NCI-H2029 treated with DMSO at 0.1 percent for 48 hours (cell line): ENCODE measurements around the gene DAW1.
A peak's percentile ranks its signal among the peaks of the same experiment; 100 is the strongest.
"Not testable (repeated sequence)": the region's sequence is repeated elsewhere in the genome, so short reads cannot be mapped to it uniquely, and the experiment has no call there.

Experiments used
- DNase-seq: peaks from one replicate; lab custom pipeline; 2025; lab: John Stamatoyannopoulos, UW

DAW1 gene, protein sequence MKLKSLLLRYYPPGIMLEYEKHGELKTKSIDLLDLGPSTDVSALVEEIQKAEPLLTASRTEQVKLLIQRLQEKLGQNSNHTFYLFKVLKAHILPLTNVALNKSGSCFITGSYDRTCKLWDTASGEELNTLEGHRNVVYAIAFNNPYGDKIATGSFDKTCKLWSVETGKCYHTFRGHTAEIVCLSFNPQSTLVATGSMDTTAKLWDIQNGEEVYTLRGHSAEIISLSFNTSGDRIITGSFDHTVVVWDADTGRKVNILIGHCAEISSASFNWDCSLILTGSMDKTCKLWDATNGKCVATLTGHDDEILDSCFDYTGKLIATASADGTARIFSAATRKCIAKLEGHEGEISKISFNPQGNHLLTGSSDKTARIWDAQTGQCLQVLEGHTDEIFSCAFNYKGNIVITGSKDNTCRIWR

DNA sequence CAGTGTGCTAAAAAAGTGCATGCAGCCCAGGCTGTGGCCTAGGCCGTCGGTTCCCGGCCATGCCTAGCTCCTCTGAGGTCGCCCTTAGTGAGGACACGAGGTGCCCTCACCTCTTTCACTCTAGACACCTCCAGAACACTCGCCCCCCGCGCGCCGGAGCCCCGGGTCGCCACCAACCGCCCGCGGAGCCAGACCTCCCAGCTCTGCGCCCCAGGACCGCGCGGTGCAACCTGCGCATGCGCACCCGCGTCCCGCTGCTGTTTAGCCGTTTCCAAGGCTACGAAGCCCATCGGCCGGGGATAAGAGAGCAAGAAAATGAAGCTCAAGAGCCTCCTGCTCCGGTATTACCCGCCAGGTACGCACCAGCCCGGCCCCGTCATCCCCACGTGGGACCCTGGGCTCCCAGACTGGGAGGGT, at the start of gene DAW1:
TSS of gene DAW1 (plus strand) at position 257 of the 417 bp plus-strand sequence. CDS start at position 316, 59 bp downstream.
- DNase-seq = peak; percentile 33

DNA sequence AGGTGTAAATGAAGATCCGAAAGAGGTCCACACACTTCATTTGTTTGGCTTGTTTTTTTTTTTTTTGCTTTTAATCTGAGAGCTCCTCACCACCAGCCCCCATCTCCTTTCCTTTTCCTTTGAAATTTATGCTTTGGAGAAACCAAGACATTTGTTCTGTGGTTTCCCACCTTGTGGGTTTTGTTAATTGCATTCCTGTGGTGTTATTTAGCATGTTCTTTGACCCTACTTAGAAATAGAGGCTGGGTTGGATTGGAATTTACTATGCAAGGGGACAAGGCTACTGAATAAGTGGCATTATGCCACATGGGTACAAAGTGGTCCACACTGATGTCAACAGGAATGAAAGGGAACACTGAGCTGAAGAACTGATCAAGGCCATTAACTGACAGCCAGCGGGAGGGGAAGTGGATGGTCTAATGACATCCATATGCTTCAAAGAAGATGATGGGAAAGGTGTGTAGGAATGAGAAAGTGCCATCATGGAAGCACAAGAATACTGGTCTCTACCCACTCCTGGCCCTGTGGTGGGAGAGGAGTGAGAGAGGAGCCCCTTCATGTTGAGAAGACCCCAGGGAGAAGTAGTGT, 48.9 kb upstream of the DAW1 start:
- no peak for DNase-seq

DNA sequence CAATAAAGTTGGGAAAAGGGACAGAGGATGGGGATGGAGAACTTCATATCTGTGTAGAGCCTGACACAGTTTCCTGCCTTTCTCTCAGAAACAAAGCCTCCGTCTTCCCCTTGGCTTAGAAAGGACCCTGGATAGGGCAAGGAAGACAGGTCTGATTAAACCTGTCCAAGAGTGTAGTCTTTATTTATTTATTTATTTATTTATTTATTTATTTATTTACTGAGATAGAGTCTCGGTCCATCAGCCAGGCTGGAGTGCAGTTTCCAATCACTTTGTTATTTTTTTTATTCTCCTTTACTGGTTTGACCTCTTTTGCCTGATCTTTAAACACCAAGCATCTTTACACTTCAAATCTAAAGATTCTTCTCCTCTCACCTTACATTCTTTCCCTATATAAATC, 47.5 kb upstream of the DAW1 start:
- no peak for DNase-seq

GRCh38 chr2:227824711-227825110, 46.7 kb upstream of the DAW1 start:
- no peak for DNase-seq

DNA sequence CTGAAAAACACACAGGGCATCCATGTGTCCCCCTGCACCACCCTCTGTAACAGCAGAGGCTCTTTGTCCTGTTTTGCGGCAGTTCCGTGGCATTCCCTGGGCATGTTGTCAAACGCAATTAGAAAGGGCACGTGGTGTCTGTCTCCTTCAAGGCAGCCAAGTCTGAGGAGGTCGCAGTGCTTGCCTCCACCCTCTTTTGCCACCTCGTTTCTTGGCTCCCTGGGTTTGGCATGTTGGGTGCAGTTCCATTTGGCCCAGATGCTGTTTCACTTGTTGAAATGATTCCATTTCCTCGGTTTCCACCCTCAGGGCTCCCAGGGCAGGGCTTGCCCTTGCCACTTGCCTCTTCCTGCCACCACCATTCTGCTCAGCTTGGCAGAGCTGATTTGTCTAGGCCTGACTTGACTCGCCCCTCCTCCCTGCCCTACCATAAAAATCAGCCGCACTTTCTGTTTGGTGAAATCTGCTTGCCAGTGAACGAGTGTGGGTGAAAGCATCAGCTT, 45.4 kb upstream of the DAW1 start:
- no peak for DNase-seq

DNA sequence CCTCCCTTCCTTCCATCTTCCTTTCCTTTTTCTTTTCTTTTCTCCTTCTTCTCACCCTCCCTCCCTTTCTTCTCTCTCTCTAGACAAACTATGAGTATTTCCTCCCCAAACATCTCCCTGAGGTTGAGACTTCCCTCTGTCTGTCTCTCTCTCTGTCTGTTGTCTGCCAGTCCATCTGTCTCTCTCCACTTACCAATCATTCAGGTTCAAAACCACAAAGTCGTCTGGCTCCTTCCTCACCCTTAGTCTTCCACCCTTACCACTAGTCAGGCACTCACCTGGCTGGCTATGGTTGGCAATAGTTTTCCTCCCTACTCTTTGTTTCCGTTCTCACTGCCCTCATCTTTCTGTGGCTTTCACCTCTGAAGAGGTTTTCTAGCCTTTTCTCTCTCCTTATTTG, 44.9 kb upstream of the DAW1 start:
- DNase-seq = no peak

DNA sequence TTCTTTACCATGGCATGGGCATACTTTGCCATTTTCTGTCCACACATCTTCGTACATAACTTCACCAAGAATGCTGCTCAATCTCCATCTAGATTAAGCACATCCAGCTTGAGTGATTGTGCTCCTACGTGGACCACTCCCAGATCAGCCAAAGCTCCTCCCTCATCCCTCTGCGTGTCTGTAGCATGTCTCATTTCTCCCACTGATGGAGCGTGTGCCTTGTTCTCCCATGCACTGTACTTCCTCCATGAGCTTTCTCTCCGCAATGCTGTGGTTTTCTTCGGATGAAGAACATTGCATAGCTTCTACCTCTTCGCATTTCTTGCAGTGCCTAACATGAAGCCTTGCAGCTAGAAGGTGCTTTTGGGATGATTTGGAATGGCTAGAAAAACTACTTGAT, 44.3 kb upstream of the DAW1 start:
- no peak for DNase-seq

GRCh38 chr2:227828477-227828912, 42.9 kb upstream of the DAW1 start:
- no peak for DNase-seq

DNA sequence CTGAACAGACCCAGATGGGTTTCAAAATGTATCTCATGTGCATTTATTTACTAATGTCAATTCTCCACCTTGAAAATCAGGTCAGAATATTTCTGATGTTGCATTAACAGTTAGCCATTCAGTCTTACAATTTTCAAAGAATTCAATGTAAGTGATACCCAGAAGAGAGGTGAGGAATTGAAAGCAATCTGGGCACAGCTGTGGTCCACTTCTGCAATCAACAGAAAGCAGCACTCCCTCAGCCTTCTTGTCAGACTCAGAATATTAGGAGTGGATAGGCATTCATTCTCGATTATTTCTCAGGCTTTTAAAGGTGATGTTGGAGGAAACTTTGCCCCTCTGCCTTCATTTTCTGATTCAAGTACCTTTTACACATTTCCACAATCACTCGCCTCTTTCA, 42.1 kb upstream of the DAW1 start:
- DNase-seq = no peak

DNA sequence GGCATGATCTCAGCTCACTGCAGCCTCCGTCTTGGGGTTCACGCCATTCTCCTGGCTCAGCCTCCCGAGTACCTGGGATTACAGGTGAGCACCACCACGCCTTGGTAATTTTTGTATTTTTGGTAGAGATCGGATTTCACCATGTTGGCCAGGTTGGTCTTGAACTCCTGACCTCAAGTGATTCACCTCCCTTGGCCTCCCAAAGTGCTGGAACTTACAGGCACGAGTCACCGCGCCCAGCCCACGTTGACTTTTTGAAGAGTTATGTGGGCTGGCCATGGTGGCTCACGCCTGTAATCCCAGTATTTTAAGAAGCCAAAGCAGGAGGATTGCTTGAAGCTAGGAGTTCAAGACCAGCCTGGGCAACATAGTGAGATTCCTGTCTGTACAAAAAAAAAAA, 37.0 kb upstream of the DAW1 start:
- DNase-seq = no peak

DNA sequence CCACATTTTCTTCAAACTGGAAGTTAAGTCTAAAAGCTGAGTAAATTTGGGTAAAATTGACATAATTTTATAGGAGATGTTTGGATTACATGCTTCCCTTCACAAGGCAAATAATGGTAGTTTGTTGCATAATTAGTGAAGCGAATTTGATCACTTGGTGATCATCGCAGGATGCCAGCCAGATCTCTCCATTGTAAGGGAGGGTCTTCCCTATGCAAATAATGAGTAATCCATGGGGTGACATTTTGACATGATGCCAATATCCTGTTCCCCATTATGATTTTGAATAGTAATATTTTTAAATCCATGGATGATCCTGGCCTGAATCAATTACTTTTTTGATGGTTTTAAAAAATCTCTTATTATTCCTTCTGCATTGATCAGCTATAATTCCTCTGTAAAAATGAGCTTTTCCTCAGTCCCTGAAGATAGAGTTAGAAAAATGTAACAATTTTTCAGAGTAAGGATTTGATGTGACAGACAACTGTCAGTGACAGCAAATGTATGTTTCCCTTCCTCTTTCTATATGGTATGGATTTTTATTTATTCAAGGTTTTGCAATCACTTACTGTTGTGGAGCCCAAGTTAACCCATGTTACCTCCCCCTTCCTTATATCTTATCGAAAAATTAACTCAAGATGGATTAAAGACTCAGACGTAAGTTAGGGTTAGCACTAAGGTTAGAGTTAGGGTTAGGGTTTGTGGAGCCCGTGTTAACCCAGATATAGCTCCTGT, 36.3 kb upstream of the DAW1 start:
- no peak for DNase-seq

DNA sequence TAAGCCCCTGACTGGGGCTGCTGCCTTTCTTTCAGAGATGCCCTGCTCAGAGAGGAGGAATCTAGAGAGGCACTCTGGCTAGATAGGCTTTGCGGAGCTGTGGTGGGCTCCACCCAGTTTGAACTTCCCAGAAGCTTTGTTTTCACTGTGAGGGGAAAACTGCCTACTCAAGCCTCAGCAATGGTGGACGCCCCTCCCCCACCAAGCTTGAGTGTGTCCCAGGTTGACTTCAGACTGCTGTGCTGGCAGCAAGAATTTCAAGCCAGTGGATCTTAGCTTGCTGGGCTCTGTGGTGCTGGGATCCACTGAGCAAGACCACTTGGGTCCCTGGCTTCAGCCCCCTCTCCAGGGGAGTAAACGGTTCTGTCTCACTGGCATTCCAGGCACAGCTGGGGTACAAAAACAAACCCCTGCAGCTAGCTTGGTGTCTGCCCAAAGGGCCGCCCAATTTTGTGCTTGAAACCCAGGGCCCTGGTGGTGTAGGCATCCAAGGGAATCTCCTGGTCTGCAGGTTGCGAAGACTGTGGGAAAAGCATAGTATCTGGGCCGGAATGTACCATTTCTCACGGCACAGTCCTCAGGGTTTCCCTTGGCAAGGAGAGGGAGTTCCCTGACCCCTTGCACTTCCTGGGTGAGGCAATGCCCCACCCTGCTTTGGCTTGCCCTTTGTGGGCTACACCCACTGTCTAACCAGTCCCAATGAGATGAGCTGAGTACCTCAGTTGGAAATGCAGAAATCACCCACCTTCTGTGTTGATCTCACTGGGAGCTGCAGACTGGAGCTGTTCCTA, 31.9 kb upstream of the DAW1 start:
- DNase-seq = not testable (repeated sequence)

DNA sequence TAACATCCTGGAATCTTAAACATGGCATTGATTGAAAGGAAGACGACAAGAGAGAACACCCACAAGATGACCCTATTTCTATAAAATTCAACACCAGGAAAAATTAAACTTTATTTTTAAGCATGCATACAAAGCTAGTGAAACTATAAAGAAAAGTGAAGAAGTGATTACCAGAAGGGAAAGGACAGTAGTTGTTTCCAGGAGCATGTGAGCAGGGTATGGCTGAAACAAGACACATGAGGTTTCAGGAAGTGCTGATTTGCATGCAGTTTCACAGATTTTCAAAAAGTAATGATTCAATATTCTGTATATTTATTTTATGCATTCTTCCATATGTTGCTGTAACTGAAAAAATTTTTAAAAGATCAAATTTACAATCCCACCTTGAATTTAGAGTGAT, 24.6 kb upstream of the DAW1 start:
- no peak for DNase-seq

DNA sequence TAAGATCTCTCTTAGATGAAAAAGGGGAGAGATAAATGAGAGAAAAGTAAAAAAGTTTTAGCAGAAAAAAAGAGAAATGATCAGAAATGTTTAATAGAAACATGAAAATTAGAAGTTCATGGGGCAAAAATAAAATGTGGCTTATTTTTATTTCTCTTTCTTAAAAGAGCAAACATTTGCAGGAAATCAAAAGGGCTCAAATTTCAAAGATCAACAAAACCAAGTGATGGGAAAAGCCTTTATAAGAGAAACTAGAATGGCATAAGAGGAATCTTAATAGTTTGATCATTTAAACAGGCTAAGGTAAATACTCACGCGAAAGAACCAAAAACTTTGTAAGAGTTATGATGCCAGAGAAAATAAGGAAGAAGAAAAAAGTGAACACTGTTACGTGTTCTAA, 23.3 kb upstream of the DAW1 start:
- DNase-seq = no peak

DNA sequence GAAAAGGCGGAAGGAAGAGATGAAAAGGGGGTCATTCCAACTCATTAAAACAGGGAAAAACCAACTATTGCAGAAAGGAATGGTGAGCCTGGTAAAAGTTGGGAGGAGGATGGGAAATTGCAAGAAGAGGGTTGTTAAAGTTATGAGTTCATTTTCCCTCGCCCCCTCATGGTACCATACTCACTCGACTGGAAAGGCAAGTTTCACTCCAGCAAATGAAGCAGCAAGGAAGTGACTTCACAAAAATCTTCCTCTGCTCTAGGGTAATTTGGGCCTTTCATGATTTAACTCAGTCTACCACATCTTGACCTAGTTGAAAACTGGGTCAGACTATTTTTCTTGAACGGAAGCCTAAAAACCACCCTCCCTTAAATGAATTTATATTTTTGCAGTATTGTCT, 22.8 kb upstream of the DAW1 start:
- DNase-seq = no peak

- DNase-seq = no peak
These were observed 21.5 kb upstream of the DAW1 start for GRCh38 chr2:227849906-227850305.

DNA sequence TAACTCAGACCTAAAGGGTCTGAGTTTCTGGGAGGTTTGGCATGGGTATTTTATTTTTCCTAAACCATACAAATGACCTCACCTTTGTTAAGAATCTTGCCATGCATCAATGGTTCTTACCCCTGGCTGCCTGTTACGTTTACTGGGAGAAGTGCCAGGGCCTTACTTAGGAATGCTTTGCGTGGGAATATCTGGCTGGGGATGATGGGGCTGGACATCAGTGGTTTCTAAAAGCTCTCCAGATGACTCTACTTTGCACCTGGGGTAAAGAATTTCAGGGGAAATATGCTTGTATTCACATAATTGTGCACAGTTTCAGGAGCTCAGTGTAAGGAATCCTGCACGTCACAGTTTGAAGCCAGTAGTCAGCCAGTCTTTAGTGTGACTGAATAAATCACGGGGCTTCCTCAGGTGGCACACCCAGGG, 18.2 kb upstream of the DAW1 start:
- DNase-seq = peak; percentile 67

DNA sequence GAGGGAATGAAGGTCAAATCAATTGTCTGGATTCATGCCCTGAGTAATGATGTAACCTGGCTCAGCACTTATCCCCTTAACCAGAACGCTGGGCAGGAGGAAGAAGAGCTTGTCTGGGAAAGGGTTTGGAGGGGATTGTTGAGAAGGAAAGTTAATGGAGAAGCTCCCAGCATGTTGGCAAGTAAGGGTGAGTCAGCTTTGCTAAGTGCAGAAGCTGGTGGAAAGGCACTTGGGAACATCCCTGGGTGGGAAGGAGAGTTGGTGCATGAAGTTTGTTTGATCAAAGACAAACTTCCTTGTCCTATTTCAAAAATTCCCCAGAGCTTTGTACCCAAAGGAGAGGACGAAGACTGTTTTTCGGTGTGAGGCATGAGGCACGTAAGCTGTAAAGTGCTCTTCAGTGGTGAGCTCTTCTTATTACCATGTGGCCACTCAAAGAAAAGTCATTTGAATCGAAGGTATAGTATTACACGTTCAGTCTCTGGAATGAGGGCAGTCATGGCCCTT, 17.6 kb upstream of the DAW1 start:
- DNase-seq = peak; percentile 45

DNA sequence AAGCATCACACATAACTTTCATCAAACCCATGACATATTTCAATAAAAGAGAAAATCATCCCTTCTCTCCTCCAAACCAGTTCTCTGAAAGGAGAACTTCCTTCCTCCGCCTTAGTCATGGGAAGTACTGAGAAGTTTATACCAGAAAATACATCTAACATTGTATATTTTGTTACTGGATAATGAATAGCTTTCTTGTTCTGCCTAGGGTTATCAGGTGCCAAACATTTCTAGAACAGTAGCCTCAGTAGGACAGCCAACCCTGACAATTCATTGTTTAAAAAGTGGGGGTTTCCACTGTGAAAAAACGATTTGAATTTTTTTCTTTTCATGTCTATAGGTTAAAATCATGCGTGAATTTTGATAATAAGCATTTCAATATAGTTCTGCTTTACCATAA, 16.0 kb upstream of the DAW1 start:
- no peak for DNase-seq

- no peak for DNase-seq
These were observed 14.7 kb upstream of the DAW1 start for GRCh38 chr2:227856697-227857096.

- no peak for DNase-seq
These were observed 11.2 kb upstream of the DAW1 start for GRCh38 chr2:227860221-227860641.

DNA sequence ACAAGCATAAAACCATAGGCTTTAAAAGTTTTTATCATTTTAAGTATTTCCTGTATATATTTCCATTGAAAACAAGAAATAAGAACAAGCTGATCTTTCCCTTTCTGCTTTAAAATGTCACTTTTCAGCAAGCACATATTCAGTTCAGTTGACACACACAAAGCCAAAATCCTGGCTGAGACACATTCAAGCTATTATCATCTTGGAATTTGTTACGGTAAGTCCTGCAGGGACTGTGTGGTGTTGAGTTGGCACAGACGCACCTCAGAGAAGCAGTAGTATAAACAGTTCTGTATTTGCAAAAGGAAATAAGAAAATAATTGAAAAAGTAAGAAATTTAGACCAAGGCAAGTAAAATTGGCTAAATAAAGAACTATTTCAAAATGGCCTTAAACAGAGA, 10.4 kb upstream of the DAW1 start:
- no peak for DNase-seq
